ENCODE measurements around the gene VGLL4. TPM values are rescaled to one million over a fixed set of nuclear protein-coding genes. Genes with fewer than 3 reads are reported as not detected.

Gene VGLL4
- polyA plus RNA-seq, 1 donor (not counting 4 experiments of a cell fraction or from before 2014, with no cell fraction given), result 32.6 TPM

DNA sequence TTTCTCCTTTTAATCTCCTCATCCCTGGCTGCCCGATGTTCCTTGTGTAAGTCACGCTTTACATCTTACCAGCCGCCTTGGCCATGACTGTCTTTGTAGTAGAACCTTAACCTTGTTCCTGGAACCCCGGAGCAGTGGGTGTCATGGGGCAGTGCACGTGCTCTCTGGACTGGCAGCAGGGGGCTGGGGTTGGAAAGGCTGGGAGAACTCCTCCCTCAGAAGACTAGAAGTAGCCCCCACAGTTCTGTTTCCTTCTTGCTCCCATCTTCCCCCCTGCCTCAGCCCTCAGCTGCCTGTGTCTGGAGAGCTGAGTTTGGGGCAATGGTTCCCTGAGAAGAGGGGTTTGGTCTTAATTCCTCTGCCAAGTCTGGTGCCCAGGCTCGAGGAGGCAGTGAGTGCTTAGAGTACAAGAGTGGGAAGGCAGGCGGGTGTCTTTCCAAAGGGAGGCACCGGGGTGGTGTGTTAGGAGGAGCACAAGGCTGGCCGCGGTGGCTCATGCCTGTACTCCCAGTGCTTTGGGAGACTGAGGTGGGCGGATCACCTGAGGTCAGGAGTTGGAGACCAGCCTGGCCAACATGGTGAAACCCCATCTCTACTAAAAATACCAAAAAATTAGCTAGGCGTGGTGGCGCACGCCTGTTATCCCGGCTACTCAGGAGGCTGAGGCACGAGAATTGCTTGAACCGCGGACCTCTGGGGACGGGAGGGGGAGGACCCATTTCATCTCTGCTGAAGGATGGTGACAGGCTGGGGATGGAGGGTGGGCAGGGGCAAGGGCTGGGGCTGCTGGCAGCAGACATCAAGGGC is 100.4 kb downstream of the VGLL4 start:
- no peak overlapping the region for H2AFZ ChIP-seq (ENCODE audit: control insufficient read depth, low read length)
- H3K4me3 ChIP-seq (ENCODE audit: control insufficient read depth in 2 of 3, extremely low read depth in 1 of 3, insufficient read depth in 2 of 3, low read depth in 1 of 3, low read length in 3 of 3), result no peak overlapping the region
- H3K9me3 ChIP-seq (ENCODE audit: control insufficient read depth, low read depth, low read length), result no peaks in the 10 kb centered on the region
- dilution Hi-C loops (cut with MboI; ENCODE audit: extremely low pct_ligation_motif_present, low sequenced_read_pairs), result no loop called here
- H3K4me1 ChIP-seq (ENCODE audit: control insufficient read depth, extremely low read depth, insufficient read depth, low read length), result no peaks in the 10 kb centered on the region
- H3K9ac ChIP-seq (ENCODE audit: control insufficient read depth, extremely low read depth, insufficient read depth, low read length), result no peak overlapping the region
- no peak overlapping the region for H3K27ac ChIP-seq (ENCODE audit: control insufficient read depth, insufficient read depth, low read length)
- DNase-seq (ENCODE audit: low read depth, low spot score) (no peak), FAIRE-seq (no peak)
- TF ChIP-seq, protein P1, sequence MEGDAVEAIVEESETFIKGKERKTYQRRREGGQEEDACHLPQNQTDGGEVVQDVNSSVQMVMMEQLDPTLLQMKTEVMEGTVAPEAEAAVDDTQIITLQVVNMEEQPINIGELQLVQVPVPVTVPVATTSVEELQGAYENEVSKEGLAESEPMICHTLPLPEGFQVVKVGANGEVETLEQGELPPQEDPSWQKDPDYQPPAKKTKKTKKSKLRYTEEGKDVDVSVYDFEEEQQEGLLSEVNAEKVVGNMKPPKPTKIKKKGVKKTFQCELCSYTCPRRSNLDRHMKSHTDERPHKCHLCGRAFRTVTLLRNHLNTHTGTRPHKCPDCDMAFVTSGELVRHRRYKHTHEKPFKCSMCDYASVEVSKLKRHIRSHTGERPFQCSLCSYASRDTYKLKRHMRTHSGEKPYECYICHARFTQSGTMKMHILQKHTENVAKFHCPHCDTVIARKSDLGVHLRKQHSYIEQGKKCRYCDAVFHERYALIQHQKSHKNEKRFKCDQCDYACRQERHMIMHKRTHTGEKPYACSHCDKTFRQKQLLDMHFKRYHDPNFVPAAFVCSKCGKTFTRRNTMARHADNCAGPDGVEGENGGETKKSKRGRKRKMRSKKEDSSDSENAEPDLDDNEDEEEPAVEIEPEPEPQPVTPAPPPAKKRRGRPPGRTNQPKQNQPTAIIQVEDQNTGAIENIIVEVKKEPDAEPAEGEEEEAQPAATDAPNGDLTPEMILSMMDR (optimal IDR thresholded peaks at IDR 0.05 in 1 of 3, IDR thresholded peaks at IDR 0.05 in 1 of 3, conservative IDR thresholded peaks at IDR 0.05 in 1 of 3; ENCODE audit: extremely low read depth in 1 of 3, insufficient read depth in 2 of 3, low read length in 3 of 3), result no peak
- TF ChIP-seq EZH2 (IDR thresholded peaks at IDR 0.05; ENCODE audit: low read length), result no peak
- no peak overlapping the region for H3K4me2 ChIP-seq (ENCODE audit: control insufficient read depth, extremely low read depth, insufficient read depth, low read depth, low read length)
- H4K20me1 ChIP-seq (ENCODE audit: control insufficient read depth, extremely low read depth, insufficient read depth, low read length), result no peaks in the 10 kb centered on the region
- H3K79me2 ChIP-seq (ENCODE audit: control insufficient read depth, insufficient read depth, low read length), result no peaks in the 10 kb centered on the region
- H3K27me3 ChIP-seq (ENCODE audit: control insufficient read depth, extremely low read depth, insufficient read depth, low read length), result no peaks in the 10 kb centered on the region
- H3K36me3 ChIP-seq (ENCODE audit: control insufficient read depth in 2 of 2, extremely low read depth in 1 of 2, insufficient read depth in 2 of 2, low read length in 2 of 2), result no peaks in the 10 kb centered on the region
- no peaks in the 10 kb centered on the region for H3K9me1 ChIP-seq (ENCODE audit: control insufficient read depth, extremely low read depth, insufficient read depth, low read length)

DNA sequence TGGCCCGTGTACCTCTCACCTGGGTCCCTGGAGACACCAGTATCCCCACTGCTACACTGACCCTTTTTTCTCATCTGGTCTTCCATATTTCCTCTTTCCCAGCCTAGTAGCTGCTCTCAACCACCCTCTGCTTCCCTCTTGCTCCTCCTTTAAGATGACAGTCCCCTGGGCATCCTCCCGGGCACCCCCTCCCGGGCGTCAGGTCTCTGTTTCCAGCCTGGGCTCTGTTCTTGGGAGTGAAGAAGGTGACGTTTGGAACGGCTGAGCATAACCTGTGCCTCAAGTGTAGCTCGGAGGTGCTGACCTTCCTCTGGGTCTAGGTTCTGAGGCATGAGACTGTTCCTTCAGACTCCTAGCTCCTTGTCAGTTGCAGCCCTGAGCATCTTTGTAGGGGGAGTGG is 101.2 kb downstream of the VGLL4 start:
- Histone ChIP-seq H2AFZ (ENCODE audit: control insufficient read depth, low read length) (no peak overlapping the region), H3K27ac (ENCODE audit: control insufficient read depth, insufficient read depth, low read length) (no peak overlapping the region), H3K36me3 (ENCODE audit: control insufficient read depth in 2 of 2, extremely low read depth in 1 of 2, insufficient read depth in 2 of 2, low read length in 2 of 2) (no peaks in the 10 kb centered on the region), H3K27me3 (ENCODE audit: control insufficient read depth, extremely low read depth, insufficient read depth, low read length) (no peaks in the 10 kb centered on the region), H4K20me1 (ENCODE audit: control insufficient read depth, extremely low read depth, insufficient read depth, low read length) (no peaks in the 10 kb centered on the region), H3K9ac (ENCODE audit: control insufficient read depth, extremely low read depth, insufficient read depth, low read length) (no peak overlapping the region), H3K4me3 (ENCODE audit: control insufficient read depth in 2 of 3, extremely low read depth in 1 of 3, insufficient read depth in 2 of 3, low read depth in 1 of 3, low read length in 3 of 3) (no peak overlapping the region), H3K4me1 (ENCODE audit: control insufficient read depth, extremely low read depth, insufficient read depth, low read length) (no peaks in the 10 kb centered on the region), H3K9me3 (ENCODE audit: control insufficient read depth, low read depth, low read length) (no peaks in the 10 kb centered on the region), H3K79me2 (ENCODE audit: control insufficient read depth, insufficient read depth, low read length) (no peaks in the 10 kb centered on the region), H3K4me2 (ENCODE audit: control insufficient read depth, extremely low read depth, insufficient read depth, low read depth, low read length) (no peak overlapping the region), H3K9me1 (ENCODE audit: control insufficient read depth, extremely low read depth, insufficient read depth, low read length) (no peaks in the 10 kb centered on the region)
- TF ChIP-seq, protein P1 (optimal IDR thresholded peaks at IDR 0.05 in 1 of 3, IDR thresholded peaks at IDR 0.05 in 1 of 3, conservative IDR thresholded peaks at IDR 0.05 in 1 of 3; ENCODE audit: extremely low read depth in 1 of 3, insufficient read depth in 2 of 3, low read length in 3 of 3), result no peak
- no peak for TF ChIP-seq EZH2 (IDR thresholded peaks at IDR 0.05; ENCODE audit: low read length)
- dilution Hi-C loops (cut with MboI; ENCODE audit: extremely low pct_ligation_motif_present, low sequenced_read_pairs), result no loop called here
- no peak for DNase-seq (ENCODE audit: low read depth, low spot score)
- no peak for FAIRE-seq

Measured in keratinocyte (primary cell).